Loucy (cell line): ENCODE measurements around the gene LRFN4.
"Not testable (repeated sequence)": the region's sequence is repeated elsewhere in the genome, so short reads cannot be mapped to it uniquely, and the experiment has no call there.

ENCODE experiments used
- H2AFZ ChIP-seq: fragments of 200-600 bp; sonication (generic); 2 replicates; pipeline ENCODE4 v1.6.0; 2016; ENCODE audit warnings: antibody characterized with exemption, mild to moderate bottlenecking, low read length, moderate library complexity
- H3F3A ChIP-seq: fragments of 200-600 bp; 2 replicates; pipeline ENCODE4 v1.6.0; 2016; ENCODE audit warnings: antibody characterized with exemption, low read depth, mild to moderate bottlenecking
- H3K27me3 ChIP-seq: fragments of 200-600 bp; sonication (generic); 2 replicates; pipeline ENCODE4 v1.6.1; 2014; ENCODE audit warnings: low read length, mild to moderate bottlenecking; ENCODE audit not compliant: insufficient read depth, poor library complexity, severe bottlenecking
- H3K36me3 ChIP-seq: fragments of 200-600 bp; sonication (generic); 2 replicates; pipeline ENCODE4 v1.6.1; 2016; ENCODE audit warnings: low read length; ENCODE audit not compliant: insufficient read depth
- H3K4me1 ChIP-seq: fragments of 200-600 bp; sonication (generic); 2 replicates; pipeline ENCODE4 v1.5.1; 2014; ENCODE audit warnings: low read length, mild to moderate bottlenecking; ENCODE audit not compliant: insufficient read depth, poor library complexity, severe bottlenecking
- H3K4me2 ChIP-seq: fragments of 200-600 bp; sonication (generic); 2 replicates; pipeline ENCODE4 v1.6.0; 2014; ENCODE audit warnings: antibody characterized with exemption, low read length, low read depth, mild to moderate bottlenecking; ENCODE audit not compliant: poor library complexity, severe bottlenecking
- H3K4me3 ChIP-seq: fragments of 200-600 bp; sonication (generic); 2 replicates; pipeline ENCODE4 v1.5.1; 2014; ENCODE audit warnings: low read length, mild to moderate bottlenecking, mixed read lengths; ENCODE audit not compliant: poor library complexity, severe bottlenecking
- H3K79me2 ChIP-seq: fragments of 200-600 bp; sonication (generic); 2 replicates; pipeline ENCODE4 v1.6.1; 2014; ENCODE audit warnings: low read length; ENCODE audit not compliant: insufficient read depth
- H3K9ac ChIP-seq: fragments of 200-600 bp; sonication (generic); 2 replicates; pipeline ENCODE4 v1.6.0; 2014; ENCODE audit warnings: mild to moderate bottlenecking, low read depth, low read length, moderate library complexity; ENCODE audit not compliant: poor library complexity, severe bottlenecking
- H3K9me2 ChIP-seq: fragments of 200-600 bp; sonication (generic); replicated peaks from 2 replicates; pipeline ENCODE4 v1.6.1; 2016; ENCODE audit warnings: low read depth, low read length, mixed read lengths
- H3K9me3 ChIP-seq: fragments of 200-600 bp; sonication (generic); 2 replicates; pipeline ENCODE4 v1.6.1; 2014; ENCODE audit warnings: mild to moderate bottlenecking, antibody characterized with exemption, low read length, low read depth; ENCODE audit not compliant: insufficient read depth
- H4K20me1 ChIP-seq: fragments of 200-600 bp; sonication (generic); 2 replicates; pipeline ENCODE4 v1.6.0; 2014; ENCODE audit warnings: antibody characterized with exemption, low read length, mild to moderate bottlenecking; ENCODE audit not compliant: insufficient read depth, poor library complexity, severe bottlenecking
- EZH2phosphoT487 ChIP-seq: fragments of 200-600 bp; IDR thresholded peaks from 2 replicates; pipeline ENCODE4 v1.6.1; 2018; ENCODE audit warnings: antibody characterized with exemption, mild to moderate bottlenecking, moderate library complexity, borderline replicate concordance
- TF ChIP-seq, protein P1 (sequence below): fragments of 200-600 bp; sonication (generic); conservative IDR thresholded peaks from 2 replicates; pipeline ENCODE4 v1.5.1; 2014; ENCODE audit warnings: mild to moderate bottlenecking, antibody characterized with exemption, low read length

Gene LRFN4

DNA sequence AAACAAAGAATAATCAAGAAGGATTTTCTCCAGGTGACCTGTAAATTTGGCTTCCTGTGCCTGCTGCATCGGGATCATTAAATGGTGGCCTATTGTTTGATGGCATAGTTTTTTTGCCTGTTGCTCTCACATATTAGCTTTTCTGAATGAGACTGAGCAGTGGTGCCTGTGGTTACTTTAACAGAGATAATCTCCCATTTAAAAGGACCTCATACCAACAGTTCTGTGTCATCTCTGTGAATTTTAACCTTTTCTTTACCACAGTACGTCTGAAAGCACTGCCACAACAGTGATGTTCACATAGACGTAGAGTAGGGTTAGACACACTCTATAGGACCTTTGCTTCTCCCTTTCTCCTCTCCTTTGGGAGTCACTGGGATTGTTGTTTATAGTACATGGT lies 36.5 kb upstream of the LRFN4 start:
- no peaks in the 10 kb centered on the region for H3K36me3 ChIP-seq
- no peak overlapping the region for H3K4me3 ChIP-seq
- no peaks in the 10 kb centered on the region for H3K9me2 ChIP-seq
- no peaks in the 10 kb centered on the region for H3K4me1 ChIP-seq
- H3F3A ChIP-seq: no peaks in the 10 kb centered on the region
- H3K27me3 ChIP-seq: no peaks in the 10 kb centered on the region
- no peak overlapping the region for H3K9ac ChIP-seq
- no peak overlapping the region for H2AFZ ChIP-seq
- H3K4me2 ChIP-seq: no peak overlapping the region
- no peaks in the 10 kb centered on the region for H4K20me1 ChIP-seq
- H3K79me2 ChIP-seq: no peaks in the 10 kb centered on the region
- TF ChIP-seq, protein P1, sequence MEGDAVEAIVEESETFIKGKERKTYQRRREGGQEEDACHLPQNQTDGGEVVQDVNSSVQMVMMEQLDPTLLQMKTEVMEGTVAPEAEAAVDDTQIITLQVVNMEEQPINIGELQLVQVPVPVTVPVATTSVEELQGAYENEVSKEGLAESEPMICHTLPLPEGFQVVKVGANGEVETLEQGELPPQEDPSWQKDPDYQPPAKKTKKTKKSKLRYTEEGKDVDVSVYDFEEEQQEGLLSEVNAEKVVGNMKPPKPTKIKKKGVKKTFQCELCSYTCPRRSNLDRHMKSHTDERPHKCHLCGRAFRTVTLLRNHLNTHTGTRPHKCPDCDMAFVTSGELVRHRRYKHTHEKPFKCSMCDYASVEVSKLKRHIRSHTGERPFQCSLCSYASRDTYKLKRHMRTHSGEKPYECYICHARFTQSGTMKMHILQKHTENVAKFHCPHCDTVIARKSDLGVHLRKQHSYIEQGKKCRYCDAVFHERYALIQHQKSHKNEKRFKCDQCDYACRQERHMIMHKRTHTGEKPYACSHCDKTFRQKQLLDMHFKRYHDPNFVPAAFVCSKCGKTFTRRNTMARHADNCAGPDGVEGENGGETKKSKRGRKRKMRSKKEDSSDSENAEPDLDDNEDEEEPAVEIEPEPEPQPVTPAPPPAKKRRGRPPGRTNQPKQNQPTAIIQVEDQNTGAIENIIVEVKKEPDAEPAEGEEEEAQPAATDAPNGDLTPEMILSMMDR: no peak
- no peak for TF ChIP-seq EZH2phosphoT487
- no peaks in the 10 kb centered on the region for H3K9me3 ChIP-seq

DNA sequence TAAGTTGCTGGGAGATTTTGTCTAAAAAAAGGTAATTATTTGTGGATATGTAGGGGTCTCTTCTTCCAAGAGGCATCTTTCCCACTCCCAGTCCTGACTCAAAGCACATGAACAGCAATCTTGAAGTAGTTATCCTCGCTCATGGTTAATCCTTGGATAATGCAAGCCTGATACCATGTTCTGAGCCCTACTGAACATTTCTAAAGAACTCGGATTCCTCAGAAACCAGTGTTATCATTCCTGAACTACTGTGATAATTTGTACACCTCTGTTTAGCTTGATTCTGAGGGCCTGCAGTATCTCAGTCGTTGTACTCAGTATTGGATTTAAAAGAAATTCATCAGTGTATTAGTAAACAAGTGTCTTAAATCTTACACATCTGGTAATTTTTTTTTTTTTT lies 36.0 kb upstream of the LRFN4 start:
- no peaks in the 10 kb centered on the region for H3K79me2 ChIP-seq
- no peaks in the 10 kb centered on the region for H3F3A ChIP-seq
- no peaks in the 10 kb centered on the region for H3K36me3 ChIP-seq
- no peak overlapping the region for H3K4me2 ChIP-seq
- H3K4me3 ChIP-seq: no peak overlapping the region
- H3K9me2 ChIP-seq: no peaks in the 10 kb centered on the region
- no peaks in the 10 kb centered on the region for H3K27me3 ChIP-seq
- no peak overlapping the region for H3K9ac ChIP-seq
- TF ChIP-seq EZH2phosphoT487: no peak
- TF ChIP-seq, protein P1: no peak
- H3K4me1 ChIP-seq: no peaks in the 10 kb centered on the region
- no peaks in the 10 kb centered on the region for H4K20me1 ChIP-seq
- H2AFZ ChIP-seq: no peak overlapping the region
- no peaks in the 10 kb centered on the region for H3K9me3 ChIP-seq

DNA sequence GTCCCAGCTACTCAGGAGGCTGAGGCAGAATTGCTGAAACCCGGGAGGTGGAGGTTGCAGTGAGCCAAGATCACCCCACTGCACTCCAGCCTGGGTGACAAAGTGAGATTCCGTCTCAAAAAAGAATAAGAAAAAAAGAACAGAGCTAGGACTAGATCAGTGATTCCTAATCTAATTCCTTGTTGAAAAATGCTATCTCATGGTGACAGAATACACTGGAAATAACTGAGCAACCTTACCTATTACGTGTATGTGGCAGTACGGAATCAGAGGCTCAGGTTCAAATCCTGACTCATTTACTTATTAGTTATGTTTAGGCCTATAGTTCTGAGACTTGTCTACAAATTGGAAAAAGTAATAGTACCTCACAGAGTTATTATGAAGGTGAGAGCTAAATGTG lies 33.2 kb upstream of the LRFN4 start:
- Histone ChIP-seq H3K4me3 (no peak overlapping the region), H3F3A (no peaks in the 10 kb centered on the region)

DNA sequence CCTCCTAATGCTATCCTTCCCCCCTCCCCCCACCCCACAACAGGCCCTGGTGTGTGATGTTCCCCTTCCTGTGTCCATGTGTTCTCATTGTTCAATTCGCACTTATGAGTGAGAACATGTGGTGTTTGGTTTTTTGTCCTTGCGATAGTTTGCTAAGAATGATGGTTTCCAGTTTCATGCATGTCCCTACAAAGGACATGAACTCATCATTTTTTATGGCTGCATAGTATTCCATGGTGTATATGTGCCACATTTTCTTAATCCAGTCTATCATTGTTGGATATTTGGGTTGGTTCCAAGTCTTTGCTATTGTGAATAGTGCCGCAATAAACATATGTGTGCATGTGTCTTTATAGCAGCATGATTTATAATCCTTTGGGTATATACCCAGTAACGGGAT lies 32.3 kb upstream of the LRFN4 start:
- not testable (repeated sequence) for H3K4me2 ChIP-seq, H3K4me1 ChIP-seq, H3K9ac ChIP-seq, H3K36me3 ChIP-seq, H2AFZ ChIP-seq, H3K9me2 ChIP-seq, H4K20me1 ChIP-seq, H3K4me3 ChIP-seq, H3K27me3 ChIP-seq, H3F3A ChIP-seq, H3K9me3 ChIP-seq, H3K79me2 ChIP-seq

More for the DNA sequence above, 33.2 kb upstream of the LRFN4 start:
- H3K4me2 ChIP-seq: no peak overlapping the region
- H3K9ac ChIP-seq: no peak overlapping the region
- H2AFZ ChIP-seq: no peak overlapping the region
- no peak for TF ChIP-seq EZH2phosphoT487
- TF ChIP-seq, protein P1: no peak
- H3K9me2 ChIP-seq: no peaks in the 10 kb centered on the region
- H3K27me3 ChIP-seq: no peaks in the 10 kb centered on the region
- no peaks in the 10 kb centered on the region for H3K36me3 ChIP-seq
- H3K4me1 ChIP-seq: no peaks in the 10 kb centered on the region
- H3K9me3 ChIP-seq: no peaks in the 10 kb centered on the region
- no peaks in the 10 kb centered on the region for H4K20me1 ChIP-seq
- no peaks in the 10 kb centered on the region for H3K79me2 ChIP-seq
